Parathyroid adenoma (tissue), 2 donors: ENCODE data around the gene MROH7.

Experiments
- H2AFZ ChIP-seq: fragments of 300-600 bp; sonication (generic); one replicate; pipeline ENCODE4 v1.7.0; 2017; ENCODE audit warnings: antibody characterized with exemption, mild to moderate bottlenecking
- H3K27ac ChIP-seq: fragments of 300-600 bp; sonication (generic); one replicate; pipeline ENCODE4 v1.7.0; 2017
- H3K27me3 ChIP-seq: fragments of 300-600 bp; sonication (generic); one replicate; pipeline ENCODE4 v1.7.0; 2017; ENCODE audit warnings: low read length; ENCODE audit not compliant: control insufficient read depth, insufficient read depth
- H3K36me3 ChIP-seq: fragments of 300-600 bp; sonication (generic); one replicate; pipeline ENCODE4 v1.7.0; 2017; ENCODE audit warnings: low read length; ENCODE audit not compliant: control insufficient read depth, insufficient read depth
- H3K4me1 ChIP-seq: fragments of 300-600 bp; sonication (generic); one replicate; pipeline ENCODE4 v1.7.0; 2017; ENCODE audit warnings: control low read depth
- H3K4me2 ChIP-seq: fragments of 300-600 bp; sonication (generic); one replicate; pipeline ENCODE4 v1.7.0; 2017; ENCODE audit warnings: low read length
- H3K4me3 ChIP-seq: fragments of 300-600 bp; sonication (generic); one replicate; pipeline ENCODE4 v1.7.0; 2017; ENCODE audit warnings: low read depth, low read length
- H3K79me2 ChIP-seq: fragments of 300-600 bp; sonication (generic); one replicate; pipeline ENCODE4 v1.7.0; 2017; ENCODE audit warnings: control low read depth
- H3K9ac ChIP-seq: fragments of 300-600 bp; sonication (generic); one replicate; pipeline ENCODE4 v1.7.0; 2017; ENCODE audit warnings: mild to moderate bottlenecking
- H3K9me3 ChIP-seq: fragments of 300-600 bp; sonication (generic); one replicate; pipeline ENCODE4 v1.7.0; 2017; ENCODE audit warnings: low read length; ENCODE audit not compliant: control insufficient read depth
- TF ChIP-seq, protein P1 (sequence below): fragments of 300-600 bp; sonication (generic); IDR thresholded peaks from one replicate; pipeline ENCODE4 v1.7.0; 2017; ENCODE audit warnings: antibody characterized with exemption, mild to moderate bottlenecking
- donor health status: primary hyperparathyroidism.

Gene MROH7

DNA sequence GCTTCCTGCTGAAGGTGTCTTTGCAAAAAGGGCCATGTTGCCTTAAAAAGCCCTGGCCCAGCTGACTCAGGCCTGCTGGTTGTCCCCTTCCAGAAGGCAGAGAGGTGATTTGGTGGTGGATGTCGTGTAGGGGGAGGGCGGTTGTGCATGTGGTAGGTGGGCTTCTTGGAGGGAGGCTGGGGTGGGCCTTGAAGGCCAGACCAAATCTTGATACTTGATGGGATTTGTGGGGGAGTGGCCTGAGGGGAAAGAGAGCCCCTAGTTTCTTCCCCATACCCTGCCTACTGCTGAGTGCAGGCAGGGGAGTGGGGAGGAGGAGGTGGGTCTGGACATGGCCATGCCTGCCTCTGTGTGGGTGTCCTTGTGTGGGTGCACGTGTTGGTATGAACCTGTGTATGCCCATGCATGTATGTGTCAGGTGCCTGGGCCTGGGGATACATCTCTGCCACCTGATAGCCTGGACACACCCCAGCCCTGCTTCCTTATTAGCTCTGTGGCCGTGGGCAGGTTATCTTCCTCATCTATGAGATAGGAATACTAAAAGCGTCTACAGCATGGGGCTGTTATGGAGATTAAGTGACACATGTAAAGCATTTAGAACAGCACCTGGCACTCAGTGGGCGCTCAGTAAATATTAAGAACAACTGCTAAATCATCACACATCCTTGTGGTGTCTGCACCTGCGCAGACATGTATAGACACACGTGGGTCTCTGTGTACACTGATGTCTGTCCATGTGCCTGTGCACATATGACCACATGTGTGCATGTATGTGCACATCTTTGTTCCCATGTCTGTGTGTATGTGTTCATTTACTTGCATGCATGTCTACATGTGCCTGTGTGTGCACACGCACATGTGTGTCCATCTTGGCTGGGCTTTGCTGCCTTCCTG, 35.2 kb upstream of the MROH7 start:
- H3K4me1 ChIP-seq: no peaks in the 10 kb centered on the region
- no peak overlapping the region for H3K9ac ChIP-seq
- no peak overlapping the region for H3K4me3 ChIP-seq
- H3K27me3 ChIP-seq: no peaks in the 10 kb centered on the region
- no peak overlapping the region for H3K4me2 ChIP-seq
- no peaks in the 10 kb centered on the region for H3K79me2 ChIP-seq
- no peak overlapping the region for H3K27ac ChIP-seq
- H3K9me3 ChIP-seq: no peaks in the 10 kb centered on the region
- no peaks in the 10 kb centered on the region for H3K36me3 ChIP-seq
- TF ChIP-seq, protein P1, sequence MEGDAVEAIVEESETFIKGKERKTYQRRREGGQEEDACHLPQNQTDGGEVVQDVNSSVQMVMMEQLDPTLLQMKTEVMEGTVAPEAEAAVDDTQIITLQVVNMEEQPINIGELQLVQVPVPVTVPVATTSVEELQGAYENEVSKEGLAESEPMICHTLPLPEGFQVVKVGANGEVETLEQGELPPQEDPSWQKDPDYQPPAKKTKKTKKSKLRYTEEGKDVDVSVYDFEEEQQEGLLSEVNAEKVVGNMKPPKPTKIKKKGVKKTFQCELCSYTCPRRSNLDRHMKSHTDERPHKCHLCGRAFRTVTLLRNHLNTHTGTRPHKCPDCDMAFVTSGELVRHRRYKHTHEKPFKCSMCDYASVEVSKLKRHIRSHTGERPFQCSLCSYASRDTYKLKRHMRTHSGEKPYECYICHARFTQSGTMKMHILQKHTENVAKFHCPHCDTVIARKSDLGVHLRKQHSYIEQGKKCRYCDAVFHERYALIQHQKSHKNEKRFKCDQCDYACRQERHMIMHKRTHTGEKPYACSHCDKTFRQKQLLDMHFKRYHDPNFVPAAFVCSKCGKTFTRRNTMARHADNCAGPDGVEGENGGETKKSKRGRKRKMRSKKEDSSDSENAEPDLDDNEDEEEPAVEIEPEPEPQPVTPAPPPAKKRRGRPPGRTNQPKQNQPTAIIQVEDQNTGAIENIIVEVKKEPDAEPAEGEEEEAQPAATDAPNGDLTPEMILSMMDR: no peak
- H2AFZ ChIP-seq: no peak overlapping the region

DNA sequence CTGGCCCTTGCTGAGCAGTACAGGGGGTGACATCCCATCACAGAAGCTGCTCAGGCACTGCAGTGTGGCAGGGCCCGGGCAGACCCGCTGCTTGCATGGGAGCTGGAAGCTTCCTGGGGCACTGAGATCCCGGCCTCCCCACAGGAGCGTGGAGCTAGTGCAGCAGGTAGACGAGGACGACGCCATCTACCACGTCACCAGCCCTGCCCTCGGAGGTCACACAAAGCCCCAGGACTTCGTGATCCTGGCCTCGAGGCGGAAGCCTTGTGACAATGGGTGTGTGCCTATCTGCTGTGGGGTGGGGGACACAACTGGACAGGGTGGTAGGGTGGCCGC, 34.6 kb upstream of the MROH7 start:
- Histone ChIP-seq H2AFZ (no peak overlapping the region), H3K79me2 (no peaks in the 10 kb centered on the region), H3K36me3 (no peaks in the 10 kb centered on the region), H3K27me3 (no peaks in the 10 kb centered on the region), H3K4me1 (no peaks in the 10 kb centered on the region), H3K4me3 (no peak overlapping the region), H3K4me2 (no peak overlapping the region), H3K27ac (no peak overlapping the region), H3K9me3 (no peaks in the 10 kb centered on the region), H3K9ac (no peak overlapping the region)
- TF ChIP-seq, protein P1: no peak

DNA sequence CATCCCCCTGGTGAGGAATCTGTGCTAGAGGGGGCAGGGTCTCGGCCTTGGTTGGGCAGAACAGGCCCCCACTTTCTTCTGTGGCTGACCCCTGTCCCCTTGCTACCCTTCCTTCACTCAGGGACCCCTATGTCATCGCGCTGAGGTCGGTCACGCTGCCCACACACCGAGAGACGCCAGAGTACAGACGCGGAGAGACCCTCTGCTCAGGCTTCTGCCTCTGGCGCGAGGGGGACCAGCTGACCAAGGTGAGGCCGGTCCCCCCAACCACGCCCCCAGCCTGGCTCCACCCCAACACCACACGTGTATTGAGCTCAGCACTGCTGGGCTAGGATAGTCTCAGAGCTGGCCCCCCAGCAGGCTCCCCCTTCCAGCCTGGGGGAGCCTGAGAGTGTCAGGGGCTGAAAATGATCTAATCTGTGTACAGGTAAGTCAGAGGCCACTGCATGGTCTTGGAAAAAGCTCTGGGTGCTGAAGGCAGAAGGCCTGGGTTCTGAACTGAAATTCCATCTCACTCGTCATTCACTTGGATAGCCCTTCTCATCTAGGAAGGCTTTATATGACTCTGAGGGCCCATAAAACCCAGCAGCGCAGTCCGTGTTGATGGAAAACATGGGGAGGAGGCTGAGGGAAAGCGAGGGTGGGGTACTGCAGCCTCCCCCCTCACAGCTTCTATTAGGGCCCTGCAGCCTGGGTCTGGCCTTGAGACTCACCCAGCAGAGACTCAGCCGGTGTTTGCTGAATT, 33.6 kb upstream of the MROH7 start:
- no peak overlapping the region for H2AFZ ChIP-seq
- no peak overlapping the region for H3K27ac ChIP-seq
- TF ChIP-seq, protein P1: no peak
- H3K4me3 ChIP-seq: no peak overlapping the region
- no peaks in the 10 kb centered on the region for H3K36me3 ChIP-seq
- no peak overlapping the region for H3K4me2 ChIP-seq
- H3K9ac ChIP-seq: no peak overlapping the region
- no peaks in the 10 kb centered on the region for H3K4me1 ChIP-seq
- H3K27me3 ChIP-seq: no peaks in the 10 kb centered on the region
- no peaks in the 10 kb centered on the region for H3K9me3 ChIP-seq
- no peaks in the 10 kb centered on the region for H3K79me2 ChIP-seq

DNA sequence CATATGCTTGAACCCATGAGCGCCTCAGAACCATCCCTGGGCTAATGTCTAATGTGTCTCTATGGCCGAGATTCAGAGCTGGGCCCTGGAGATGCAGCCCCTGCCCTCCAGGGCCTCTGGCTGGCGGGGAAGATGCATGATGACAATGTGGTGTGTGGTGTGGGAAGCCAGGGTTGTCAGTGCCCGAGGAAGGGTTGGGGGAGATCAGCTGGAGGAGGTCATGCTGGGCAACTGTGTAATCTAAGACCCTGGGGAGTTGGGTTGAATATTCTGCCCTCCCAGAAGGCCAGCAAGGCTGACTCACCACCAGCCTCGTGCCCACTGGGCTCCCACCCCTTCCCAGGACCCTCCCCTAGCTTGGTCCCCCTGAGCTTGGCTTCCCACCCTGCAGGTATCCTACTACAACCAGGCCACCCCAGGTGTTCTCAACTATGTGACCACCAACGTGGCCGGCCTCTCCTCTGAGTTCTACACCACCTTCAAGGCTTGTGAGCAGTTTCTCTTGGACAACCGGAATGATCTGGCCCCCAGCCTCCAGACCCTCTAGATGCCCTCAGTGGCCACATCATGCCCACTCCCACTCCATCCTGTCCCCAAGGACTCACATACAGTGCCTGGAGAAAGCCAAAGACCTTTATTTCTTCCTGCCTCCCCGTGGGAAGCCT, 32.9 kb upstream of the MROH7 start:
- TF ChIP-seq, protein P1: no peak
- Histone ChIP-seq H3K4me2 (no peak overlapping the region), H3K9ac (no peak overlapping the region), H3K27me3 (no peaks in the 10 kb centered on the region), H3K9me3 (no peaks in the 10 kb centered on the region), H2AFZ (no peak overlapping the region), H3K4me3 (no peak overlapping the region), H3K36me3 (no peaks in the 10 kb centered on the region), H3K79me2 (no peaks in the 10 kb centered on the region), H3K27ac (no peak overlapping the region), H3K4me1 (no peaks in the 10 kb centered on the region)
